GM19452 (cell line): ENCODE results near the gene GGN.
A peak's percentile ranks its signal among the peaks of the same experiment; 100 is the strongest.
"Not testable (repeated sequence)": the region's sequence is repeated elsewhere in the genome, so short reads cannot be mapped to it uniquely, and the experiment has no call there.

Experiments used
- ATAC-seq: cut with Tn5 transposase; IDR thresholded peaks from one replicate; pipeline ENCODE4 v1.9.1; 2021; ENCODE audit not compliant: unreplicated experiment

The GGN gene

DNA sequence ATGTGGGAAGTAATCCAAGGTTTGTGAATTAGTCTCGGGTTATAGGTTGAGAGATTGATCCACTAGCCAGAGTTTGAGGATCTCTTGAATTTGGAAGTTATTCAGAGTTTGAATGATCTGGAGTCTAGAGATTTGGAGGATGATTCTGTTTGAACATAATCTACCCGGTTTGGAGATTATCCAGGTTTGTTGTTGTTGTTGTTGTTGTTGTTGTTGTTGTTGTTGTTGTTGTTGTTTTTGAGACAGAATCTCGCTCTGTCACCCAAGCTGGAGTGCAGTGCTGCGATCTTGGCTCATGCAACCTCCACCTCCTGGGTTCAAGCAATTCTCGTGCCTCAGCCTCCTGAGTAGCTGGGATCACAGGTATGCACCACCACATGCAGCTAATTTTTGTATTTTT lies 24.1 kb upstream of the GGN start:
- ATAC-seq, result not testable (repeated sequence)

DNA sequence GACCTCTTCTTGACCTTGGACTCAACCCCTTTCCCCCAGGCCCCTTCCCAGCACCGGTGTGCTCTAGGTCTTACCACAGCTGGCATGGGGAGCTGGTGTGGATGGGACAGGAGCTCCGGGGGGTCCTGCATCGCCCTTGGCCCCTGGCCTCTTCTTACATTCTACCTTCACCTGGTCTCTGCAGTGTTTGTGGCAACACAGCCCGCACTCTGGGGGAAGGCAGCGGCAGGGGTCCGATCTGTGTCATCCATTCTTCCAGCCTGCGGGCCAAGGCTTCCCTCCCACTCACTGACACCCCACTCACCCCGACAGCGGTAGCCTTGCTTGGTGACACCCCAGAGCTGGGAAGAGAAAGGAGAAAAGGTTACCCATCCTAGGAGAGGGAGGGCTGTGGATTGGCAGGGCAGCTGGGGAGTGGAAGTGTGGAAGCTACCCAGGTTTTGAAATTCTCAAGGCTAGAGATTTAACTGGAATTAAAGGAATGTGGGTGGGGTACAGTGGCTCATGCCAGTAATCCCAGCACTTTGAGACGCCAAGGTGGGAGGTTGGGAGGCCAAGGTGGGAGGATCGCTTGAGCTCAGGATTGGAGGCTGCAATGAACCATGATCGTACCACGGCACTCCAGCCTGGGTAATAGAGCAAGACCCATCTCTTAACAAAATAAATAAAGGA lies 23.3 kb upstream of the GGN start:
- ATAC-seq, result no peak

DNA sequence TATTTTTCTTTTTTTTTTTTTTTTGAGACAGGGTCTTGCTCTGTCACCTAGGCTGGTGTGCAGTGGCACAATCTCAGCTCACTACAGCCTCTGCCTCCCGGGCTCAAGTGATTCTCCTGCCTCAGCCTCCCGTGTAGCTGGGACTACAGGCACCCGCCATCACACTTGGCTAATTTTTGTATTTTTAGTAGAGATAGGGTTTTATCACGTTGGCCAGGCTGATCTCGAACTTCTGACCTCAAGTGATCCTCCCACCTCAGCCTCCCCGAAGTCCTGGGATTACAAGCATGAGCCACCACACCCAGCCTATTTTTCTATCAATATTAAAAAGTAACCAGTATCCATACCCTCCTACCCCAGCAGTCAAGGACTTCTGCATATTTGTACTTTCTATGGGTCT lies 22.6 kb upstream of the GGN start:
- not testable (repeated sequence) for ATAC-seq

DNA sequence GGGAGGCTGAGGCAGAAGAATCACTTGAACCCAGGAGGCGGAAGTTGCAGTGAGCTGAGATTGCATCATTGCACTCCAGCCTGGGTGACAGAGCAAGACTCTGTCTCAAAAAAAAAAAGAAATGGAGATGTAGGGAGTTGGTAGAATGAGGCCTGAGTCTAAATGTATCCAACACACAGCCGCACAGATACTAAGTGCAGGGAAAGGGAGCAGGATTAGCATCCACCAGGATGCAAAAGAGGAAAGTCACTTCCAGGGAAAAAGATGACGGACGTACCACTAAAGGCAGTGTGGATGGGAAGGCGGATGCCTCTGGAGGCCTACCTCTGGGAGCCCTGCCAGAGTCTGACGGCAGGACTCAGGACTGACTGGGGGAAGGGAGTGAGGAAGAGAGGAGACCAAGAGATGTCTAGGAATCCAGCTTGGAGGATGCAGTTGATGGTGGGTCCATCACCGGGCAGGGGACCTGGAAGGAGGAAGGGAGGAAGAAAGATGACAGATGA lies 21.8 kb upstream of the GGN start:
- ATAC-seq, result no peak

DNA sequence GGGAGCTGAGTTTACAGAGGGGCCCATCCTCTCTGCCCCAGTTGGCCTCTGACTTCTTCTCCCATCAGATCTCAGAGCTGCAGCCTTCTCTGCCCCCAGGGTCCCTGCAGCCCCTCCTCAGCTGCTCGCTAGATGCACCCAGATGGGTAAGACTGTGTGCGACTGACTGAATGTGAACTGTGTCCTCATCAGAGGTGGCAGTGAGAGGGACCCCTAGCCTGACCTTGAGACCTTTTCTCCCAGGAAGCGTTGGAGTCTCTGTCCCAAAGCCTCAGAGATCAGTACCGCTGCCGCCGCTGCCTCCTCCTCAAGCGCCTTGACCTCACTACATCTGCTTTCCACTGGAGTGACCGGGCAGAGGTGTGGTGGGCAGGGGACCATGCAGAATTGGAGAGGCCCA lies 17.4 kb upstream of the GGN start:
- ATAC-seq, result no peak

DNA sequence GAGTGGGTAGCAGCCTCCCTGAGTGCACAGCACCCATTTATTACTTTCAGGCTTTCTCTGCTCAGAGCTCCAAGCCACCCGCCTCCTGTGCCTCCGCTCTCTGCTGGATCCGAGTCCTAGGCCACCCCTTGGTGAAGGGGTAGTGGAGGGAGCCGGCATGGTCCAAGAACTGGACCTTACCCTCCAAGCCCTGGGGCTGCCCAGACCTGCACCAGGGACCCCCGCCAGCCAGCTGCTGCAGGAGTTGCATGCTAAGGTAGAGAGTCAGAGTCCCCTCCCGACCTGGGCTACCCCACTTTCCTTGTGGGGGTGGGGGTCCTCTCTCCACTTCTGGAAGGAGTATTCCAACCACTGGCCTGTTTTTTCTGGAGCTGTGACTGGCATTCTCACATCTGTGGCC lies 17.0 kb upstream of the GGN start:
- no peak for ATAC-seq

DNA sequence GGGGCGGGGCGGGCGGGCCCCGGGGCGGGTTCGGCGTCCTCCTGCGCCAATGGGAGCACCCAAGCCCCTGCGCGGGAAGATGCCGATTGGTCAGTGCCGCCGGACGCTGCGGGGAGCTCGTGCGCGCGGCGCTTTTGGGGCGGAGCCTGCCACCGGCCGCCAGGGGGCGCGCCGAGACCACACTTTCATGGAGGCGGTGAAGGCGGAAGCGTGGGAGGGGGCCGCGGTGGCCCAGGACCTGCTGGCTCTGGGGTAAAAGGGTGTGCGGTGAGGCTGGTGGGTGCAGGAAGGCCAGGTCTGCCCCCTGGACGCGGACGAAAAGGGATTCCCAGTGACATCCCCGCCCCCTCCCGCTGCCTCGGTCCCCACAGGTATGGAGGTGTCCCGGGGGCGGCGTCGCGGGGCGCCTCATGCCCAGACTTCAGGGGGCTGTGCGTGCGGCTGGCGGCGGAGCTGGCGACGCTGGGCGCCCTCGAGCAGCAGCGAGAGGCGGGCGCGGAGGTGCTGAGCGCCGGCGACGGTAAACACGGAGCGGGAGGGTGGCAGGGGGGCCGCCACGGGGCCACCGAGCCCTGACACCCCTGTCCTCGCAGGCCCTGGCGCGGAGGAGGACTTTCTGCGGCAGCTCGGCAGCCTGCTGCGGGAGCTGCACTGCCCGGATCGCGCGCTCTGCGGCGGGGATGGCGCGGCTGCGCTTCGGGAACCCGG lies 15.3 kb upstream of the GGN start, which contains the start of gene FAM98C:
Gene FAM98C, plus strand, starts transcription at position 127 of the 708 bp plus-strand sequence. Its CDS starts 61 bp downstream, at position 188.
- ATAC-seq, result peak; percentile 94

DNA sequence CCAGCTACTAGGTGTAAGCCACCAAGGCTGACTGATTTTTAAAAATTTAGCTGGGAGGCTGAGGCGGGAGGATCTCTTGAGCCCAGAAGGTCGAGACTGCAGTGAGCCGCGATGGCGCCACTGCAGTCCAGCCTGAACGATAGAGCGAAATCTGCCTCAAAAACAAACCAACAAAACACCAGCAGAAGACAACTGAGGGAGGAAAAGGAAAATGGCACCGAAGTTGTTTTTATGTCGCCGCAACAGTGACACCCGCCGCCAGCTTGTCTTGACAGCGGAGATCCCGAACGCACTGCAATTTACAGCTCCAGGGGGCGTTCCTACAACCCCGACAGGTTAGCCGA lies 14.8 kb upstream of the GGN start:
- no peak for ATAC-seq

DNA sequence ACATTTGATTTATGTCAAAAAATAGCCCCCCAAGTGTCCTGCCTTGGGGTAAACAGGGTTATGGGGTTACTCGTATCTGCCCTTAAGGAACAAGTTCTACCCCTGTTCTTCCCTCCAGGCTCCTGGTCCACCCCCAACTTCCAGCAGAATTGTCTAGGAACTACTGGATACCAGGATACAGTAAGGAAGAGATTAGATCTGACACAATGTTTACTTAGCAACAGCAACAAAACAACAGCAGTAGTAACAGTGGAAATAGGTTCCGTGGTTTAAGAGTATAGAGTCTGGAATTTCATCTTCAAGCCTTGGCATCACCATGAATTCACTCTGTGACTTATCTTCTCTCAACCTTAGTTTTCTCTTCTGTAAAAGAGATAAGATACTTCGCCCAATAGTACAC lies 13.3 kb upstream of the GGN start:
- no peak for ATAC-seq

DNA sequence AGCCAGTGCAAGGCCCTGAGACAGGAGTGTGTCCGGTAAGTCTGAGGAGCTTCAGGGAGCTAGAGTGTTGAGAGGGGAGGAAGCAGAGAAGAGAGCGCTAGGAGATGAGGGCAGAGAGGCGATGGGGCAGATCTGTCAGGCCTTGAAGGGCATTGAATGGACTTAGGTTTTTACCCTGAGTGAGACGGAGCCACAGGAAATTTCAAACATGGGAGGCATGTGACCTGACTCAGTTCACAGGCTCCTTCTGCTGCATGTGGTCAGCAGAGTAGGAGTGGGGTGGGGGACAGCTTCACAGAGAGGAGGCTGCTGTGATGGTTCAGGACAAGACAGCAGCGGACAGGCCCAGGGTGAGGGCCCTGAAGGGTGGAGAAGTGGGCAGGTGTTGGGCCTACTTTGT lies 12.5 kb upstream of the GGN start:
- ATAC-seq, result no peak

DNA sequence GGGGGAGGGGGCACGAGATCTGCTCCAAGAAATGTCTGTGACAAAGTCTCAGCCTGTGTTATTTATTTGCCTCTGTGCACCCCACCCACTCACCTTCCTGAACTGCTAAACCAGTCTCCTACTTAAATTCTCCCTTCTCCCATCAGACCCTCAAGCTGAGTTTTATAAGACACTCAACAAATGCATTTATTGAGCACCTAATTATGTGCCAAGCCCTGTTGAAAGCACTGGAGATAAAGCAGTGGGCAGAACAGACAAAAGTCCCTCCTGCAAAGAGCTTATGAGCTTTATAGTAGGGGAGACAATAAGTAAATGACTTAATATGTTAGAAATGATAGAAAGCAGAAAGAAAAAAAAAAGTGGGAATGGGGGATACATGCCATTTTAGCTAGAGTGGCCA lies 11.7 kb upstream of the GGN start:
- no peak for ATAC-seq

DNA sequence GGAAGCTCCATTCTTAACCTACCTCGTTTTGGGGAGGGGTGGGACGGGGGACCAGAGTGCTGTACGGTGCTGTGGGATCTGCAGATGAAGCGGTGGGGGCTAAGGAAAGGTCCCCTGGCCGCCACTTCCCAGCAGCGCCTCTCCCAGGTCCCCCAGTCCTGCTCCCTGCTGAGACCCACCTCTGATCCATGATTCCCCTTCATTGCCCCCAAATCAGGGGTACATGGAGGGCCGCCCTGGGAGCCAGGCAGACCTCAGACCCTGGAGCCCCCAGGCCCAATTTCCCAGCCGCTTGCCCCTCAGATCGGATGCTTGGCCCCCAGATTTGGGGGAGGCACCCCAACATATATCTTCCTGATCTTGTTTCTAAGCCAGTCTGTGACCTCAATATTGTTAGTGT lies 11.2 kb upstream of the GGN start:
- no peak for ATAC-seq

DNA sequence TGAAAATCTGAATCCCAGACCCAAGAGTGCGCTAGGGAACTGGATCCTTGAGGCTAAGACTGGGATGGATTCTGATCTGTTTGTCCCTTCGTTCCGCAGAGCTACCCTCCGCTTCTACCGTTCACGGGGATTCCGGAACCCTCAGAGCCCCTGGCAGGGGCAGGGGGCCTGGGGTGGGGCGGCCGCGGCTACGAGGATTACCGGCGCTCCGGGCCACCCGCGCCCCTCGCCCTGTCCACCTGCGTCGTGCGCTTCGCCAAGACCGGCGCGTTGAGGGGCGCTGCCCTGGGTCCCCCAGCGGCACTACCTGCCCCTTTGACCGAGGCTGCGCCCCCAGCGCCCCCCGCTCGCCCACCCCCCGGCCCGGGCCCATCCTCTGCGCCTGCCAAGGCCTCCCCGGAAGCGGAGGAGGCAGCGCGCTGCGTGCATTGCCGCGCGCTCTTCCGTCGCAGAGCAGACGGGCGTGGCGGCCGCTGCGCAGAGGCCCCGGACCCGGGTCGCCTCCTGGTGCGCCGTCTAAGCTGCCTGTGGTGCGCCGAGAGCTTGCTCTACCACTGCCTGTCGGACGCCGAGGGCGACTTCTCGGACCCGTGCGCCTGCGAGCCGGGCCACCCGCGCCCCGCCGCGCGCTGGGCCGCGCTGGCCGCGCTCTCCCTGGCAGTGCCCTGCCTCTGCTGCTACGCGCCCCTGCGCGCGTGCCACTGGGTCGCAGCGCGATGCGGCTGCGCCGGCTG lies 7.7 kb upstream of the GGN start:
- no peak for ATAC-seq

DNA sequence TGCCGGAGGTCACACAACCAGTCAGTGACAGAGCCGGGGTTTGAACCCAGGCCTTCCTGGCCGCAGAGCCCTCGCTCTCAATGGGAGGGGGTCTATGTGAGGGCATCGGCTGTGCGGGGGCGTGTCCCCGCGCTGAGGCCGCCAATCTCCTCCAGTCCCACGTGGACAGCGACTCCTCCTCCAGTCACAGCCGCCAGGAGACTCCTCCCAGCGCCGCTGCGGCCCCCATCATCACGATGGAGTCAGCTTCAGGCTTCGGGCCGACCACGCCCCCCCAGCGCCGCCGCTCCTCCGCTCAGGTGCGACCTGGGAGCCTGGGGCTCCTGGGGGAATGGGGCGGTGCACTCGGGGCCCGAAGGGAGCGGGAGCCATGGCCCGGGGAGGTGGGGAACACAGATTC lies 6.7 kb upstream of the GGN start:
- no peak for ATAC-seq

DNA sequence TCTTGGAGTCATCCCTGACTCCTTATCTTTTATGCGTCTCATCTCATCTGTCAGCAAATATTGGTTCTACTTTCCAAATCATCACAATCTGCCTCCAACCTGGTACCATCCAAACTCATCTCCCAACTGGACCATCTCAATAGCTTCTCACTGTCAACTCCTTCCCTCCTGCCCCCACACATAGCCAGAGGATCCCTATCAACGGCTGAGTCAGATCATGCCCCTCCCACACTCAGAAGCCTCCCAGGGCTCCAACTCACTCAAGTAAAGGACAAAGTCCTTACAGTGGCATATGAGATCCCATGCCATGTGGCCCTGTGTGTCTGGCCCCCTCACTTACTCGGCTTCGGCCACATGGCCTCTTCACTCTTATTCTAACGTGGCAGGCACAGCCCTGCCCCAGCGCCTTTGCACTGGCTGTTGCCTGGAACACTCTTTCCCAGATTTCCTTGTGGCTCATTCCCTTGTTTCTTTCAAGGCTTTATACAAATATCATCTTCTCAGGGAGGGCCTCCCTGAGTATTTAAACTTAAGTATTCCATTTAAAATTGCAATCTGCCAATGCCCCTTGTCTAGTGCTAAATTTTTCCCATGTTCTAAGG lies 5.0 kb upstream of the GGN start:
- ATAC-seq, result no peak

DNA sequence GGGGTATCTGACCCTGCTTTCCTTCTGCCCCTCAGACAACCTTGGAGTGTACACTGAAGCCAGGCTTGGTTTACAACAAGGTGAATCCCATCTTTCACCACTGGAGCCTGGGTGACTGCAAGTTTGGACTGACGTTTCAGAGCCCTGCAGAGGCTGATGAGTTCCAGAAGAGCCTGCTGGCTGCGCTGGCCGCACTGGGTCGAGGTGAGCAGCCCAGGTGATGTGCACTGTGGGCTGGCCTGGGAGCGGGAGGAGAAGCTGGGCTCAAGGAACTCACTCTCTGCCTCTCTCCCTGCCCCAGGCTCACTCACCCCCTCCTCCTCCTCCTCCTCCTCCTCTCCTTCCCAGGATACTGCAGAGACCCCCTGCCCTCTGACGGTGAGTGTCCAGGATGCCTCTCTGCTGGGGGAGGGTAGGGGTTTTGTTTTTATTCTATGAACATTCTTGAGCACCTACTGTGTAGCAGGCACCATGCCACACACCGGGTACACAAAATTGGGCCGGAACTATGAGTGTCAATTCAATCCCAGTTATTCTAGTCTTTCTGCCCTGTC lies 4.2 kb upstream of the GGN start:
- ATAC-seq, result no peak

DNA sequence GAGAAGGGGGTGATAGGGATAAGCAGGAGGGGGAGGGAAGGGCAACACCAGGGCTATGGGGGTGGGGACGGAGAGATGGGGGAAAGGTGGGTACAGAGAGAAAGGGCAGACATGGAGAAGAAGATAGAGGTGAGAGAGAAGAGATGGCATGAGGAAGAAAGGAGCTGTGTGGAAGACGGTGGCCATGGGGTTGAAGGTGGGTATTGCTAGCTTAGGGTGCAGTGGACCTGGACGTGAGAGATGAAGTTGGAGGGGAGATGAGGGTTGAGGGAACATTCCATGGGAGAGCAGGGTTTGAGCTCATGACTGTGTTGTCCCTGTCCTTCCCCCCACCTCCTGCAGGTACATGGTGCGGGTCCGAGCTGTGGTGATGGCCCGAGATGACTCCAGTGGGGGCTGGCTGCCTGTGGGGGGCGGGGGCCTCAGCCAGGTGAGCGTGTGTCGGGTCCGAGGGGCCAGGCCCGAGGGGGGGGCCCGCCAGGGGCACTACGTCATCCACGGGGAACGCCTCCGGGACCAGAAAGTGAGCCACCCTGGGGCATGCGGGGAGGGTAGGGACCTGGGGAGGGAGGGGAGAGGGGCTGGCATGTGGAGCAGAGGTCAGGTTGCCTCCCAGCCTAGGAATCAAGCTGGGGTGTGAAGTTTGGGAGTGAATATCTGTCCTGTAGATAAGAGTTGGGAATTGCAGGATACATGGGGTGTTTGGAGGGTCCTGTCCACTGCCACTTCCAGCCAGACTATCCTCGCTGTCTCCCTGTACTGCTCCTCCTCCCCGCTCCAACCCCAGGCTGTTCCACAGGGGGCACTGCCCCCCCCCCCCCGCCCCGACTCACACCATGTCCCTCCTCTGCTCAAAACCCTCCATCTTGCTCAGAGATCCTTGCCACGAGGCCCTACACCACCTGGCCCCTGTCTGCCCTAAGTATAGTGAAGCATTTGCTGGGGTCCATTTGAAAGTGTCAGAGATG lies 2.4 kb upstream of the GGN start:
- ATAC-seq, result no peak

DNA sequence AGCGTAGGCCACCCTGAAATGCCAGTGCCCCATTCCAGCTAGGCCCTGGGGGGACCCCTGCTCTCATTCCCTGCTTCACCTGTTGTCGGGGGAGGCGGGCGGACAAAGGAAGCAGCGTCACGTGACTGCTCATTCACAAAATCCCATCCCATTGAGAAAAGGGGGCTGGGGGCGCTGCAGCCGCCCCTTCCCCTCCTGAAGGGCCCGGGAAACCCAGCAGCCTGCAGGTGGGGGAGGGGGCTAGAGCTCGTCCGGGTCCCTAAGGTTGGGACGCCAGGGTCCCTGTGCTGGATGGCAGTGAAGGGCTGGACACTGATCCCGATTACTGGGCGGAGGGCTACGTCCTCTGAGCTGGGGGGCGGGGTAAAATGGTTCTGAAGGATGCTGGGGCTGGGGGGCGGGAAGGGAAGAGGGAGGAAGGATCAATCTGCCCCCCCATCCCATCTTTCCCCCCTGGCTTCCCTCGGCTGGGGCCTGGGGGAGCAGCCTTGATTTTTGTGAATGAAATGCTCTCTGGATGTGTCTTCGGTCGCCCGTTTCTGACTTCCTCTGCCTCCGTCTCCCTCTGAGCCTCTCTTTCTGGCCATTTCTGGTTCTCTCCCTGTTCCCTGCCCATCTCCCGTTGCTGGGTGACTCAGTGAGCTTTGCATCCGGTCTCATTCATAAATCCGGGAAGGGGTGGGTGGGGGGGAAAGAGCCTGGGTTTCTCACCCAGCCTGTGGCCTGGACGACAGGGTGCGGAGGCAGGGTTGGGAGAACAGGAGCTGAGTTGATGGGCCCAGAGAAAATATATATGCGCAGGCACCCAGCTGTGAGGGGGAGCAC lies 1.5 kb upstream of the GGN start:
- no peak for ATAC-seq

DNA sequence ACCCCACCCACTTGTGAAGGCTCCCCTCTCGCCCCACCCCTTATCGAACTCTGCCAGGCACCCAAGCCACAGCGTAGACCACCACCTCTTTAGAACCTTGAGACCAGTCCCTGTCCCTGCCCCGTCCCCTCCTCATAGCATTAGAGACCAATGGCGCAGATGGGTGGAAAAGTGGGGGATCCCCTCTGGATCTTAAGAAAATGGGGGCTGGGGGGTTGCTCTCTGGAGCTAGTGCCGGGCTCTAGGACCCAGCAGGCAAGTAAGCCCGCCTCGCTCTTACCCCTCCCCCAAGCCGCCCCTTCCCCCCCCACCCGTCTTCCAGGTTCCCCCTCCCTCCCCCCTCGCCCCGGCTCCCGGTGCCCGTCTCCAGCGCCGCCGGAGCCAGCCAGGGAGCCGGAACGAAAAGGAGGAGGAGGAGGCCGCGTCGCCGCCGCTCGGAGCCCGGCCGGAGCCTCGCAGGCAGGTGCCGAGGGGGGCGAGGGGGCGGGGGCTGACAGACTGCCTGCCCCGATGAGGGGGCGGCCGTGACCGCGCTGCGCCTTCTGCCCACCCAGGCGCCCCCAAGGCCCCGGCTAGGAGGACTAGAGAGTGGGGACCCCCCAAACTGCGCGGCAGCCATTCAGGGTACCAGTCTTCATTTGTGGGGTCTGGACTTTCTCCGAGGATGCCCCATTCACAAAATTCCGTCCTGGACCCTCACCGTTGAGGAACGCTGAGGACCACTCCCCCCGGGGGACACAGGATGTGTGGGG lies 691 bp upstream of the GGN start, which contains the start of gene SPRED3:
Gene SPRED3, plus strand, starts transcription at position 349 of the 752 bp plus-strand sequence. CDS start 1,606 bp downstream, outside the sequence.
- no peak for ATAC-seq
